ENCODE measurements around the gene TP63.

Gene TP63

DNA sequence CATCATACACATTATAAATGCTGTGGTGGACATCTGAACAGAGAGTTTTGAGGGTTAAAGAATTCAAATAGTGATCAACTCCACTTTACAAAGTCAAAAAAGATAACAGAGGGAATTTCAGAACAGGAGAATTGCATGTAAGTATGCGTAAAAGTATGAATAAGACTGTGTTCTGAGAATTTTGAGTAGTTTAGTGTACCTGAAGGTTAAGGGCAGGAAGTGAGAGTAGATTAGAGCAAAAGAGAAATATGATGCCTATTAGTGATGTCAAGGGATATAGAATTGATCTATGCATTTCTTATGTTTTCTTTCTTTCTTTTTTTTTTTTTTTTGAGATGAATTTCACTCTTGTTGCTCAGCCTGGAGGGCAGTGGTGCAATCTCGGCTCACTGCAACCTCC, 53.1 kb downstream of the TP63 start:
- no peak for DNase-seq (ENCODE audit: low spot score)

DNA sequence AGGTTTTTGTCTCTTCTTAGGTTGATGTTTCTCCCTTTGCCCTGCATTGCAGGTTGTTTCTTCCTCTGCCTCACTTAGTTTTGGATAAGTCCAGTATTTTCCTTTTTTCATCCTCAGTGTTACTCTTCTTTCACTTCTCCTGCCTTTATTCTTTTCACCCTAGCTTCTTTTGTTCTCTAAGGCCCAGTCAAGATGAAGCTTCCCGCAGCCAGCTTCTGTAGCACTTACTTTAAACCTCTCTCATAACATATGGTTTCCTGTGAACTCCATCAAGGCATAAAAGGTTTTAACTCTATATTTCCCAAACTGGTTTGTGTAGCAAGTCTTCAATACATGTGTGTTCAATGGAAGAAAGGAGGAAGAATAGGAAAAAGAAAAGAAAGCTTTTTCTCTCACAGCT, 54.1 kb downstream of the TP63 start:
- no peak for DNase-seq (ENCODE audit: low spot score)

DNA sequence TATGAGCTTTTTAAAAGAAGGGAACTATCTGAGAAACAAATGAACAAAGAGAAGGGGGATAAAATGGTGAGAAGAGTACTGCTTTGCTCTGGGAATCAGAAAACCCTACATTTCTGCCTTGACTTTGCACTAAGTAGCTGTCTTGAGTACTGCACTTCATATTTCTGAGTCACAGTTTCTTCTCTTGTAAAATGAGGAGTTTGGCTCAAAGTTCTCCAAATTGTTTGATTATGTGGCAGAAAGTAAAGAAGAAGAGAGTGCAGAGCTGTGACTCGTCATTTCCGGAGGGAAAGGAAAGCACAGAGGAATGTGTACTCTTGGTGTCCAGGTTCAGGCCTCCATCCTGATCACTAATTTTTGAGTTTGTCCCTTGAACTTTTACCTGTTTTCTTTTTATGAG, 54.7 kb downstream of the TP63 start:
- peak; percentile 14 for DNase-seq (ENCODE audit: low spot score)

DNA sequence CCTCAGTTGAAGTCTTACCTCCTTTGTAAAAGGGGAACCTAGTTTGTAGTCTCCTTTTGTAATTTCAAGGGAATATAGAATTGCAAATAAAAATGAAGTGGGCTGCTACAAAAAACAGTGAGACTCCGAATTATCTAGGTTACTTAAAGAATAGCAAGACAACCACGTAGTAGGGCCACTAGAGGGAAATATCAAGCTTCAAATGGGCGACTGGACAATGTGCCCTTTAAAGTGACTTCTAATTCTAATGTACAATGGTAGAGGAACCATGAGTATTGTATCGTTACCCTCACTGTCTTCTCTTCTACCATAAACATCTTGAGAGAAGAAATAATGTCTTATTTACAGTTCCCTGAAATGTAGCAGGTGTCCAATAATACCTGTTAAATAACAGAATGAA, 56.3 kb downstream of the TP63 start:
- DNase-seq (ENCODE audit: low spot score): no peak

GRCh38 chr3:189688262-189688661, 57.1 kb downstream of the TP63 start:
- no peak for DNase-seq (ENCODE audit: low spot score)

- no peak for DNase-seq (ENCODE audit: low spot score)
Measured at GRCh38 chr3:189689625-189690024, 58.4 kb downstream of the TP63 start.

DNA sequence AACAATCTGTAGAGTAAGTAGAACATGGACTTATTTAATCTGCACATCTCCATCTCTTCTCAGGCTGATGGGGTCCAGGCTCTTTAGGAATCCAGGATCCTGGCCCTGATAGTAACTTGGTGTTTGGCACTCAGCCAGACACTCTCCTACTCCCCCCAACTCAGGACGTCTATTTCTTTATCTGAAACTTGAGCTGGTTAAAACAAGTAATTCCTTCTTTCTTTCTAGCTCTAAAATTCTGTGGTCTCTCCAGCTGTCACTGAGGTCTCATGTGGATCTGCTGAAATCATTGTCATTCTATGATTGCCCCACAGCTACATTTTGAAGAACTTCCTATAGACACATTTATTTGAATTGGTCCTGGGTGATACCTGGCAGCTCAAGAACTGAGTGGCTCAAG, 59.0 kb downstream of the TP63 start:
- no peak for DNase-seq (ENCODE audit: low spot score)

GRCh38 chr3:189690672-189691071, 59.5 kb downstream of the TP63 start:
- no peak for DNase-seq (ENCODE audit: low spot score)

- no peak for DNase-seq (ENCODE audit: low spot score)
Measured at GRCh38 chr3:189695400-189695799, 64.2 kb downstream of the TP63 start.

DNA sequence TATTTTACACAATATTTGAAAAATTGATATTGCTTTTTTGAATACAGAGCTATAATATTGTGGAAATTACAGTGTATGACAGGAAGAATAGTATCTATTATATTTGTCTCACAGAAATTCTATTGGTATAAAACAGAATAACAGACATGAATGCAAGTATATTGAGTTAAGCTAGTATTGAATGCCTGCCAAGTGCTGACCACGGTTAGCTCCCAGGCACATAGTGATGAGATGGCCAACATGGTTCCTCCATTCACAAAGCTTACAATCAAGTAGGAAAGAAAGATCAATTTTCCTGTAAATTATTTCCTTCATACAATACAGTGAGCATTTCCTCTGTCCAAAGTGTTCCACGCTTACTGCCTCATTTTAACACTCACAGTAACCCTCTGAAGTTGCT, 67.6 kb downstream of the TP63 start:
- no peak for DNase-seq (ENCODE audit: low spot score)

DNA sequence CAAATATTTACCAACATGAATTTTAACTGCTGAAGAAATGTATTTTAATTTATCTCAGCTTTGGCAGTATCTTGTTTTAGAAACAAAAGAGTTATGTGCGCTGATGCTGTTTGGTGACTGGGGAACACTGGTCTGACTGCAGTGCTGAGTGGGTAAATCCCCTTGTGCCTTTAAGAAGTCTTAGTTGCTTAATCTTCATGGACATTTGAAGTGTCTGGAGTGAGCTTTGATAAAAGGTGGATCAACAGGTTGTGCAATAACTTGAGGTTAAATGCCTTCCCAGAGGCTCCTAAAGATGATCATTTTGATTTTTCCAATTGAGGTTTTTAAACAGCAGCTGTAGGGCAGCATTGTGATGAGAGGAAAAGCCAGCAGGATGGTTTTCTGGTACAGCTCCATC, 68.7 kb downstream of the TP63 start:
- no peak for DNase-seq (ENCODE audit: low spot score)

DNA sequence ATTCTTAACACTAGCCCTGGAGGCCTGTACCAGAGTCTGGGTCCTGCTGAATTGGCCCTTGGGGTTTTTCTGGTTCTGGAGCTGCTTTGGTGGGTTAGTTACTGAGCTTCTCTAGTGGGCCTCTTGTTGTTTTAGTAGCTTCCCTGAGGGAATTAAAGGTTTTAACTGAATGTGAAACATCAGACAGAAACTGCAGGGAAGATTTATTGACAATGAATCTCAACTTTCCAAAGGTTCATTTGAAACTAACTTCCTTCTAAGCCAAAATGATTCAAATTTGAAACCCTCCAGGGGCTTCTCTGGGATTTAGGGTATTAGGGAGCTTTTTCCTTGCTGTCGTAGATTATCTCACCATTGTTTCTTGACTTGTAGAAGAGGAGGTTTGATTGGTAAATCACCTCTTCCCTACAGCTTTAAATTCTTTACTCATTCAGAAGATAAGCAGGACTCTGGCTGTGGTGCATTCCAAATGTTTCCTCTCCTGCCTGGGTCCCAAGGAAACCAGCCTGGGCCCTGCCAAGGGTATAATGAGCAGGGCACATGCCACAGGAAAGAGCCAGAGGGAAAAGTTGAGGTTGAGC, 71.0 kb downstream of the TP63 start:
- DNase-seq (ENCODE audit: low spot score): no peak

DNA sequence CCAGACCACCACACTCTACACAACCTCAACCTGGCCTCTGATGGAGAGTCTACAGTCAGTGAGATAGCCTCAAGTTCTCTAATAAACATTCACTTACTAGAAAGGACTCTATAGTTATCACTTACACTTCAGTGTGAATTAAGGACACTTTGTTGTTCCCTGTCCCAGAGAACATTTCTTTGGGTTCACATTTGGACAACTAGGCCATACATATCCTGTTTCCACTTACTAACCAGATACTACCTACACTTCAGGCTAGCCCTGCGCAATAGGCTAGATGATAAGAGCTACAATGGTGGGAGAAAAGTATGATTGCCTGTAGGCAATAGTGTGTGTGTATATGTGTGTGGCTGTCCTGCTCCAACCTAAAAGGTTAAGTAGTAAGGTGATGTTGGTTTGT, 72.7 kb downstream of the TP63 start:
- DNase-seq (ENCODE audit: low spot score): no peak

GRCh38 chr3:189708375-189708774, 77.2 kb downstream of the TP63 start:
- DNase-seq (ENCODE audit: low spot score): no peak

DNA sequence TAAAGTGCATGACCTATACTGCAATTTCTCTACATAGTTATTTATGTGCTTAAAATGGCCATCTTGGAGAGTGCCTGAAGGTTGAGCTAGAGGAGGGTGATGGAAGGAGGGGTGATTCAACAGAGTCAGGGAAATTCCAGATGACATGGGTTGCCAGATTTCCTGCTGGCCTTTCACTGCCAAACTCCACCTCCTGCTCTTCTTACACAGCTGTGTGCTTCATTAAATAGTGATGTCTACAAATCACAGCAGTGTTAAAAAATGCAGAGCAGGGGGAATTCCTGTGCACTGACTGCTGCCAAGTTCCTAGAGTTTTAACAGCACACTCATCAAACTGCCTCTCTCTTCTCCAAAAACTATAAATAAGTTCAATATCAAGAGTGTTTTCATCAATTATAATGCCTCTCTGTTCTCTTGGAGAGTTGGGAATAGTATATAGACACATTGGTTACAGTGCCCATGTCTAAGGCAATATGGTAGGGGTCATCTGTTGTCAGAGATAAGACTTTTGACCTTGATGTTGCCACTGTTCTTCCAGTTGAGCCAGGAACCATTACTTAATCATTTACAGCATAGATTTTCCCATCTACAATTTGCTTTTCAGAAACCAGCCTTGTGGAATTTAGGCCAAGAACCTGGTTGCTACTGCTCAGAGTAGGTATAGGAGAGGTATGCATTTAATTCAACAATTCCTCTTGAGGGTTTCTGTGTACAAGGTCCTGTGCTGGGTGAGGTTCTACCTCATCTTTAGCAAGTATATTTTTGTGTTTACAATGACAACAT, 79.6 kb downstream of the TP63 start:
- peak; percentile 75 for DNase-seq (ENCODE audit: low spot score)

GRCh38 chr3:189712906-189713483, 81.8 kb downstream of the TP63 start:
- DNase-seq (ENCODE audit: low spot score): no peak

DNA sequence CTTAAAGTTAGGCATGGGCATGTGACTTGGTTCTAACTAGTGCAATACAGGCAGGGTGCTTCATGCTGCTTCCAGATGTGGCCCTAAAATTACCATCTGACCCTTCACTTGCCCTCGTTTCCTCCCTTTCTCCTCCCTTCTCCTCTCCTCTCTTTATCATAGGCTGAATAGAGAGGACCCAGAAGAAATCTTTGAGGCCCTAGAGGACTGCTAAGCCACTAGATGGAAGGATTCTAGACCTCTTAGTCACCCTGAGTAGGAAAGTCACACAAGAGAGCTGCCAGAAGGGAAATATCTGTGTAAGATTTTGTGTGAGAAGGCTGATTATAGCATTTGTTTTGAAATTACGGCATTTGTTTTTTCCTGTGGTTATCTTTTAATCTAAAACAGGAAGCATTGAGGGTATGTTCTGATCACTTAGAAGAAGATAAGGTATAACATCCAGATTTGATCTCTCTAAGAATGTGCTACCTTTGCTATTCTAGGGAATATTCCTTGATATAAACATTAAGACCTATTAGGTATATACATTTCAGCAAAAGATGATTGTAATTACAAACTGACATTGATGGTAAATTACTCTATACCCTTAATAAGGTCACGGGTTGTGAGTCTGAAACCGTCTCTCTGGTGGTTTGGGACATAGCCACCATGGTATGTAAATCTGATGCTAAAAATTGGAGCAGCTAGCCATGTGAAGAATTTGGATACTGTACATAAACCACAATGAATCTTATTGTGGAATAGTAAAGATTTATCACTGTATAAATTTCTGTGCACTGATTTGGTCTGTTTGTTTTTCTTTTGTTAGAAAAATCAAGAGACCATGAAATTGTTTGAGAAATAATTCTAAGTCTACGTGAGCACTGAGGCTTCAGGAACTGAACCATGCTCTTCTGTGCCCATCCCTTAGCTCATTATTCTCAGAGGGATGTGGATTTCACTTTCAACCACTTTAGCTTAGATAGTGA, 84.1 kb downstream of the TP63 start:
- DNase-seq (ENCODE audit: low spot score): peak; percentile 10

DNA sequence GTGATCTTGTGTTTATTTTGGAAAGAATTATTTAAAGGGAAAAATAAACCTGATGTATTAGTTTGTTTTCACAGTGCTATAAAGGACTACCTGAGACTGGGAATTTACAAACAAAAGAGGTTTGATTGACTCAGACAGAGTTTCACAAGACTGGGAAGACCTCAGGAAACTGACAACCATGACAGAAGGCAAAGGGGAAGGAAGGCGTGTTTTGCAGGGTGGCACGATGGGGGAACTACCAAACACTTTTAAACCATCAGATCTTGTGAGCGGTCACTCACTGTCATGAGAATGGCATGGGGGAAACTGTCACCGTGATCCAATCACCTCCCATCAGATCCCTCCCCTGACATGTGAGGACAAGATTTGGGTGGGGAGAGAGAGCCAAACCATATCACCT, 87.0 kb downstream of the TP63 start:
- DNase-seq (ENCODE audit: low spot score): no peak

DNA sequence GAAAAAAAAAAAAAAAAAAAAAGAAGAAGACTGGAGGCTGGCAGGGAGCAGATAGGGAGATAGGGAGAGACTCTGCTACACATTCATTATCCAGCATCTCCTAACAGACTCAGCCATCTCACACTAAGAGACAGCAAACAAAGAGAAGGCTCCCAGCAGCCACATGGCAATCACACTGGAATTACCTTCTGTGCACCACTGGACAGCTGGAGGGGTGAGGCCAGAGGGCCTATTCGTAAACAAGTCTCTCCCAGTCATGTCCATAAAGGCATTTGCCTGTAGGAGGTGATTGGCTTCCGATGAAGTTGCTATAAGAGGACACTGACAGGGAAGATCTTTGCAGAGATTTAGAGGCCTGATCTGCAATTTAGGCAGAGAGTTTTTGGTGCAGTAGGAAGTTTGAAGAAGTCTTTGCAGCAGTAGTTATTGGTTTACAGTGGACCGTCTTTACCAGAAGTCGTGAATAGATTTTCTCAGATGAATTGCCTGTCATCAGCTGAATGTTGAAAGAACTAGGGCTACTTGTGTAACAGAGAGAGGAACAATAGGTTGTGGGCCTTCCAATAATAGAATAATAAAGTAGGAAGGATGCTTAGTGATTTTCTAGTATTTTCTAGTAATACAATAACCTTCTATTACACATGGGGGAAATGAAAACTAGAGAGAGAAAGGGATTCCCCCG, 89.7 kb downstream of the TP63 start:
- DNase-seq (ENCODE audit: low spot score): no peak

GRCh38 chr3:189721873-189722665, 90.9 kb downstream of the TP63 start:
- DNase-seq (ENCODE audit: low spot score): no peak

DNA sequence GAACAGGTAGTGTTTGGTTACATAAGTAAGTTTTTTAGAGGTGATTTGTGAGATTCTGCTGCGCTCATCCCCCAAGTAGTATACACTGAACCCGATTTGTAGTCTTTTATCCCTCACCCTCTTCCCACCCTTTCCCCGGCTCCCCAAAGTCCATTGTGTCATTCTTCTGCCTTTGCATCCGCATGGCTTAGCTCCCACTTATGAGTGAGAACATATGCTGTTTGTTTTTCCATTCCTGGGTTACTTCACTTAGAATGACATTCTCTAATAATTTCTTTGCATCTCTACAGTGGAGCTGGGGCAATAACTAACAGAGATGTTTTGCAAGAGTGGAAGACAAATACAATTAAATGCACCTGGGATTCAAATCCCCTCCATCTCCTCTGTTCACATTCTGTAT, 93.2 kb downstream of the TP63 start:
- no peak for DNase-seq (ENCODE audit: low spot score)
